Gastroesophageal sphincter (tissue), 3 donors: ENCODE data around the gene SASH1.

Experiments used
- CTCF ChIP-seq, 4 experiments: fragments of 200-600 bp in 2 of 4; fragments of 450-650 bp in 2 of 4; sonication (generic) in 1 of 4; IDR thresholded peaks; one replicate each; pipeline ENCODE4 v1.5.1; 2017 to 2019; ENCODE audit warnings: antibody characterized with exemption in 4 of 4, mild to moderate bottlenecking in 2 of 4, moderate library complexity in 2 of 4
- POLR2A ChIP-seq, 2 donors: fragments of 450-650 bp; IDR thresholded peaks; one replicate each; pipeline ENCODE4 v1.6.1; 2017; ENCODE audit warnings: antibody characterized with exemption in 2 of 2, mild to moderate bottlenecking in 2 of 2, moderate library complexity in 1 of 2
- POLR2AphosphoS5 ChIP-seq: sonication (generic); formaldehyde crosslinking; IDR thresholded peaks from one replicate; pipeline ENCODE4 v1.6.1; 2017; ENCODE audit warnings: antibody characterized with exemption

DNA sequence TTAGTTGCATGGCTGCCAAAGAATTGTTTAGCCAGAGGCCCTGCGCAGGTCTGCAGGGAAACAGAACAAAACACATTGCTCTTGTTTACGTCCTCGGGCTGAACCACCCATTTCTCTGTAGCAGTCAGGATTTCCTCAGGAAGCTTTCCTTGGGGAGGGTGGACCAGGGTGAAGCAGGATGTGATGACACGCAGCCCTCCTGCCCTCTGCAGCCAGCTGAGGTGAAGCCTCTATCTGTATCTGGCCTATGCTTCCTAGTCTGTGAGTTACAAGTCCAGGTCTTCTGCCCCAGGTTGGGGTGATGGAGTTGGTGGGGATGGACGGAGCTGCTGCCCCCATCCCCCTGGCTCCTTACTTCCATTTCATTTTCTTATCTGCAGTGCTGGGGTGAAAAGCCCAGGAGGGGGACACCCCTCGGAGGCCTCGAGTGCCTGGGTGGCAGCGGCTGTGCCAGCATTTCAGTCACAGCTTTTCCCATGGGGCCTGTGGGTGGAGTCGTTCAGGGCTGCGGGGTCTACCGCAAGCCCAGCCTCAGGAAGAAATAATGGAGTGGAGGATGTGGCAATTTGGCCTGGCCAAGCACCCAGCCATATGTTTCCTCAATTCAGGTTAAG, 24.9 kb downstream of the SASH1 start:
- TF ChIP-seq CTCF (IDR thresholded peaks at IDR 0.05) (no peak), POLR2A (IDR thresholded peaks at IDR 0.05) (no peak), POLR2AphosphoS5 (peak; percentile 48)
